ENCODE results near the gene FES.
"Not testable (repeated sequence)": the region's sequence is repeated elsewhere in the genome, so short reads cannot be mapped to it uniquely, and the experiment has no call there.

FES gene

GRCh38 chr15:90902840-90903732 is 18.8 kb downstream of the FES start, which contains the start of gene MAN2A2:
TSS of gene MAN2A2 (plus strand) at chr15:90903302. CDS start at chr15:90904208, 906 bp downstream.
- H3K4me1 ChIP-seq (ENCODE audit: control insufficient read depth in 1 of 2, insufficient read depth in 2 of 2, low read length in 2 of 2): peaks cover 14 to 15% of the 10 kb centered on the region in 2 donors
- peak within 1 kb of the TSS; percentile 91 for H3K27ac ChIP-seq (ENCODE audit: low read depth, low read length)

GRCh38 chr15:90903733-90904536 is 19.6 kb downstream of the FES start:
- Histone ChIP-seq H3K27me3 (ENCODE audit: control insufficient read depth in 1 of 2, insufficient read depth in 2 of 2, low read length in 2 of 2) (no peaks in the 10 kb centered on the region), H3K36me3 (ENCODE audit: control insufficient read depth in 1 of 2, insufficient read depth in 2 of 2, low read length in 2 of 2) (peaks cover 28 to 38% of the 10 kb centered on the region in 2 donors), H3K9me3 (ENCODE audit: control insufficient read depth in 1 of 2, low read length in 2 of 2) (no peaks in the 10 kb centered on the region), H3K9ac (ENCODE audit: low read depth in 1 of 2, low read length in 2 of 2) (peak overlapping the region; percentile 64 to 79), H3K27ac (ENCODE audit: low read depth, low read length) (no peak overlapping the region), H3K4me1 (ENCODE audit: control insufficient read depth in 1 of 2, insufficient read depth in 2 of 2, low read length in 2 of 2) (peaks cover 14 to 15% of the 10 kb centered on the region in 2 donors), H3K4me3 (ENCODE audit: low read depth in 1 of 2, low read length in 2 of 2) (peak overlapping the region; percentile 63 to 71)

More at GRCh38 chr15:90902840-90903732, 18.8 kb downstream of the FES start, which contains the start of gene MAN2A2:
- Histone ChIP-seq H3K36me3 (ENCODE audit: control insufficient read depth in 1 of 2, insufficient read depth in 2 of 2, low read length in 2 of 2) (peaks cover 27 to 33% of the 10 kb centered on the region in 2 donors), H3K27me3 (ENCODE audit: control insufficient read depth in 1 of 2, insufficient read depth in 2 of 2, low read length in 2 of 2) (no peaks in the 10 kb centered on the region), H3K9me3 (ENCODE audit: control insufficient read depth in 1 of 2, low read length in 2 of 2) (no peaks in the 10 kb centered on the region), H3K4me3 (ENCODE audit: low read depth in 1 of 2, low read length in 2 of 2) (peak within 1 kb of the TSS; percentile 65 to 76), H3K9ac (ENCODE audit: low read depth in 1 of 2, low read length in 2 of 2) (peak within 1 kb of the TSS; percentile 79 to 80)

- peaks cover 14 to 15% of the 10 kb centered on the region in 2 donors for H3K4me1 ChIP-seq (ENCODE audit: control insufficient read depth in 1 of 2, insufficient read depth in 2 of 2, low read length in 2 of 2)
- peaks cover 29 to 45% of the 10 kb centered on the region in 2 donors for H3K36me3 ChIP-seq (ENCODE audit: control insufficient read depth in 1 of 2, insufficient read depth in 2 of 2, low read length in 2 of 2)
- H3K27me3 ChIP-seq (ENCODE audit: control insufficient read depth in 1 of 2, insufficient read depth in 2 of 2, low read length in 2 of 2): no peaks in the 10 kb centered on the region
- H3K4me3 ChIP-seq (ENCODE audit: low read depth in 1 of 2, low read length in 2 of 2): no peak overlapping the region
- H3K27ac ChIP-seq (ENCODE audit: low read depth, low read length): no peak overlapping the region
- no peak overlapping the region for H3K9ac ChIP-seq (ENCODE audit: low read depth in 1 of 2, low read length in 2 of 2)
- H3K9me3 ChIP-seq (ENCODE audit: control insufficient read depth in 1 of 2, low read length in 2 of 2): no peaks in the 10 kb centered on the region
Observed at GRCh38 chr15:90904746-90905145, 20.4 kb downstream of the FES start.

GRCh38 chr15:90905306-90906180 is 21.2 kb downstream of the FES start:
- Histone ChIP-seq H3K36me3 (ENCODE audit: control insufficient read depth in 1 of 2, insufficient read depth in 2 of 2, low read length in 2 of 2) (peaks cover 37 to 53% of the 10 kb centered on the region in 2 donors), H3K27me3 (ENCODE audit: control insufficient read depth in 1 of 2, insufficient read depth in 2 of 2, low read length in 2 of 2) (no peaks in the 10 kb centered on the region), H3K9me3 (ENCODE audit: control insufficient read depth in 1 of 2, low read length in 2 of 2) (no peaks in the 10 kb centered on the region), H3K27ac (ENCODE audit: low read depth, low read length) (no peak overlapping the region), H3K4me1 (ENCODE audit: control insufficient read depth in 1 of 2, insufficient read depth in 2 of 2, low read length in 2 of 2) (peaks cover 14 to 15% of the 10 kb centered on the region in 2 donors), H3K9ac (ENCODE audit: low read depth in 1 of 2, low read length in 2 of 2) (no peak overlapping the region), H3K4me3 (ENCODE audit: low read depth in 1 of 2, low read length in 2 of 2) (no peak overlapping the region)

GRCh38 chr15:90906181-90906849 is 22.0 kb downstream of the FES start:
- Histone ChIP-seq H3K4me3 (ENCODE audit: low read depth in 1 of 2, low read length in 2 of 2) (no peak overlapping the region), H3K9me3 (ENCODE audit: control insufficient read depth in 1 of 2, low read length in 2 of 2) (no peaks in the 10 kb centered on the region), H3K36me3 (ENCODE audit: control insufficient read depth in 1 of 2, insufficient read depth in 2 of 2, low read length in 2 of 2) (peaks cover 45 to 60% of the 10 kb centered on the region in 2 donors), H3K9ac (ENCODE audit: low read depth in 1 of 2, low read length in 2 of 2) (no peak overlapping the region), H3K4me1 (ENCODE audit: control insufficient read depth in 1 of 2, insufficient read depth in 2 of 2, low read length in 2 of 2) (peaks cover 14 to 15% of the 10 kb centered on the region in 2 donors), H3K27ac (ENCODE audit: low read depth, low read length) (no peak overlapping the region), H3K27me3 (ENCODE audit: control insufficient read depth in 1 of 2, insufficient read depth in 2 of 2, low read length in 2 of 2) (no peaks in the 10 kb centered on the region)

- no peaks in the 10 kb centered on the region for H3K27me3 ChIP-seq (ENCODE audit: control insufficient read depth in 1 of 2, insufficient read depth in 2 of 2, low read length in 2 of 2)
- peaks cover 53 to 69% of the 10 kb centered on the region in 2 donors for H3K36me3 ChIP-seq (ENCODE audit: control insufficient read depth in 1 of 2, insufficient read depth in 2 of 2, low read length in 2 of 2)
- no peak overlapping the region for H3K4me3 ChIP-seq (ENCODE audit: low read depth in 1 of 2, low read length in 2 of 2)
- peaks cover 7 to 9% of the 10 kb centered on the region in 2 donors for H3K4me1 ChIP-seq (ENCODE audit: control insufficient read depth in 1 of 2, insufficient read depth in 2 of 2, low read length in 2 of 2)
- no peak overlapping the region for H3K27ac ChIP-seq (ENCODE audit: low read depth, low read length)
- H3K9ac ChIP-seq (ENCODE audit: low read depth in 1 of 2, low read length in 2 of 2): no peak overlapping the region
- no peaks in the 10 kb centered on the region for H3K9me3 ChIP-seq (ENCODE audit: control insufficient read depth in 1 of 2, low read length in 2 of 2)
Observed at GRCh38 chr15:90907051-90907660, 22.9 kb downstream of the FES start.

- H3K9me3 ChIP-seq (ENCODE audit: control insufficient read depth in 1 of 2, low read length in 2 of 2): no peaks in the 10 kb centered on the region
- H3K9ac ChIP-seq (ENCODE audit: low read depth in 1 of 2, low read length in 2 of 2): no peak overlapping the region
- H3K4me3 ChIP-seq (ENCODE audit: low read depth in 1 of 2, low read length in 2 of 2): no peak overlapping the region
- H3K27ac ChIP-seq (ENCODE audit: low read depth, low read length): no peak overlapping the region
- H3K4me1 ChIP-seq (ENCODE audit: control insufficient read depth in 1 of 2, insufficient read depth in 2 of 2, low read length in 2 of 2): peaks cover 6 to 9% of the 10 kb centered on the region in 2 donors
- H3K36me3 ChIP-seq (ENCODE audit: control insufficient read depth in 1 of 2, insufficient read depth in 2 of 2, low read length in 2 of 2): peaks cover 60 to 77% of the 10 kb centered on the region in 2 donors
- no peaks in the 10 kb centered on the region for H3K27me3 ChIP-seq (ENCODE audit: control insufficient read depth in 1 of 2, insufficient read depth in 2 of 2, low read length in 2 of 2)
Observed at GRCh38 chr15:90907838-90908507, 23.7 kb downstream of the FES start.

- H3K4me1 ChIP-seq (ENCODE audit: control insufficient read depth in 1 of 2, insufficient read depth in 2 of 2, low read length in 2 of 2); H3K9ac ChIP-seq (ENCODE audit: low read depth in 1 of 2, low read length in 2 of 2); H3K4me3 ChIP-seq (ENCODE audit: low read depth in 1 of 2, low read length in 2 of 2); H3K9me3 ChIP-seq (ENCODE audit: control insufficient read depth in 1 of 2, low read length in 2 of 2); H3K27ac ChIP-seq (ENCODE audit: low read depth, low read length); H3K27me3 ChIP-seq (ENCODE audit: control insufficient read depth in 1 of 2, insufficient read depth in 2 of 2, low read length in 2 of 2): not testable (repeated sequence)
- peaks cover 69 to 90% of the 10 kb centered on the region in 2 donors for H3K36me3 ChIP-seq (ENCODE audit: control insufficient read depth in 1 of 2, insufficient read depth in 2 of 2, low read length in 2 of 2)
Observed at GRCh38 chr15:90909449-90909848, 25.1 kb downstream of the FES start.
